Measurements from ENCODE around the gene BTBD2. TPM values are rescaled to one million over a fixed set of nuclear protein-coding genes. Genes with fewer than 3 reads are reported as not detected.

BTBD2 gene
- total and polyA plus RNA-seq, 2 of the 13 experiments (the other 11 are each of a cell fraction or from before 2014, with no cell fraction given): 28.1 to 45.3 TPM

GRCh38 chr19:2061495-2062388 lies 46.2 kb upstream of the BTBD2 start (continued):
- TF ChIP-seq PRDM10 (CRISPR knock-in tag; IDR thresholded peaks at IDR 0.05; ENCODE audit: low read depth): no peak
- TF ChIP-seq CEBPG (CRISPR knock-in tag; IDR thresholded peaks at IDR 0.05): peak; percentile 64; the same call in 1 of the 2 replicates
- TF ChIP-seq IRF9 (CRISPR knock-in tag; IDR thresholded peaks at IDR 0.05; ENCODE audit: borderline replicate concordance): peak; percentile 51; the same call in 1 of the 2 replicates
- no peak for TF ChIP-seq FOXM1 (CRISPR knock-in tag; IDR thresholded peaks at IDR 0.05)
- TF ChIP-seq ZBTB49 (CRISPR knock-in tag; IDR thresholded peaks at IDR 0.05; ENCODE audit: borderline replicate concordance): peak; percentile 26; the same call in 1 of the 2 replicates
- TF ChIP-seq AFF4 (CRISPR knock-in tag; IDR thresholded peaks at IDR 0.05): 0 out of 2 replicates have a peak, but pooled peaks have one; percentile 75

Data from HepG2 (cell line).